H1 (cell line): ENCODE data around the gene NHLRC2. TPM values are rescaled to one million over a fixed set of nuclear protein-coding genes. Genes with fewer than 3 reads are reported as not detected.

Experiments used
- CHD7 ChIP-seq: fragments of 300-600 bp; sonication (generic); IDR thresholded peaks from 2 replicates; pipeline ENCODE4 v1.7.1; 2012; ENCODE audit warnings: low read length, moderate library complexity, mild to moderate bottlenecking, inconsistent platforms; ENCODE audit not compliant: insufficient replicate concordance
- MAX ChIP-seq: IDR thresholded peaks from 2 replicates; pipeline ENCODE4 v1.6.1; 2012; ENCODE audit warnings: inconsistent platforms
- polyA plus RNA-seq, 7 experiments: library from polyadenylated mRNA; depleted of rRNA in 3 of 7; stranded (reverse) in 5 of 7; unstranded in 2 of 7; fragments of >200 nt in 5 of 7; fragments of 200-250 nt in 2 of 7; gene quantifications; 1 replicate in 5 of 7; 2 replicates in 1 of 7; 4 replicates in 1 of 7; pipeline versions ENCODE4 v1.2.1 to v1.2.3, GENCODE V29; 2011 to 2013; ENCODE audit warnings: missing spikeins in 2 of 7, mixed read lengths in 2 of 7
- total RNA-seq: library from RNA; stranded (reverse); fragmentation: NEBNext Ultra II Directional; extraction: Animal tissue kit (Norgen Biotek cat#: 25700); gene quantifications from 2 replicates; pipeline ENCODE4 v1.2.1, GENCODE V29; 2021

The NHLRC2 gene
- total and polyA plus RNA-seq, 2 of the 8 experiments (the other 6 are each of a cell fraction or from before 2014, with no cell fraction given), result 4.9 to 25.6 TPM

- TF ChIP-seq CHD7 (no peak), MAX (no peak)
Measured at GRCh38 chr10:113819989-113820388, 34.5 kb upstream of the NHLRC2 start (continued).
